ENCODE results near the gene CABP1. TPM values are rescaled to one million over a fixed set of nuclear protein-coding genes. Genes with fewer than 3 reads are reported as not detected.
"Not testable (repeated sequence)": the region's sequence is repeated elsewhere in the genome, so short reads cannot be mapped to it uniquely, and the experiment has no call there.

CABP1 gene
- polyA plus RNA-seq (ENCODE audit: insufficient read length): 2.5 TPM

DNA sequence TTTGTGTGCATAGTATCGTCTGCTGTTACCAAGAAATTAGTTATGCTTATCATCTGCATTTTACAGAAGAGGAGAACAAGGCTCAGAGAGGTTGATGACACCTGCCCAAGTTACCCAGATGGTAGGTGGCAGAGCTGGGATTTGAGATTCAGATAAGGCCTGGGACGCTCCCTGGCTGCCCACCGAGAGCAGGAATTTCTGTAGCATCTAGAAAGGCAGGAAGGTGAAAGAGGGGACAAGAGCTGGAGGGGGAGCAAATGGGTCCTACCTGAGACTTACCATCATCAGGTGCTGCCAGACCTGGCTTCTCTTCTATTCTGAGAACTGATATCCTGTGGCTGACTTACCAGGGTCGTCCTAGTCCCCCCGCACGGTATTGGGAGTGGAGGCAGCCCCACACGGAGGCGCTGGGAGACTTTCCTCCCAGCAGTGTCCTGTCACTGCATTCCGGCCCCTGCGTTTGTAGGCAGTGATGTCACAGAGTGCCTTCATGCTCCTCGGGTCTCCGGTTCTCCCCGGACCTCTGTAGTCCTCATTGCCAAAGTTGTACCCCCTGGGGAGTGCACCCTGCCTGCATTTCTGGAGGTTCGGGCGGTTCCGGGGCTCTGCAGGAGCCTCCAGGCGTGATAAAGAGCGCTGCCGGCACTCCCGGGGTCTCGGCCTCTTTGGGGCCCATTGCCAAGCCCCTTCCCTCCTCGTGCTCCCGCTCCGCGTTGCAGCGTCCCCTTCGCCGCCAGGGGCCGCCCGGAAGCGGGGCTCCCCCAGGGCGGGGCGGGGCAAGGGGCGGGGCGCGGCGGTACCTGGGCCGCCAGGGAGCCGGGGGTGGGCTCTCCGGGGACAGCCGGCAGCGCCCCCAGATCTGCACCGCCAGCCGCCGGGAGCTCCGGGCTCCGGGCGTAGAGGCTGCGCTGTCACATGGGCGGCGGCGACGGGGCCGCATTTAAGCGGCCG lies at the start of gene CABP1:
TSS of gene CABP1 (plus strand) at position 856 of the 951 bp plus-strand sequence. CDS start at position 916, 60 bp downstream.
- no peak for DNase-seq

- no peak for DNase-seq
Observed at GRCh38 chr12:120590741-120591407, 49.6 kb upstream of the CABP1 start.

GRCh38 chr12:120592121-120593049 lies 48.0 kb upstream of the CABP1 start:
- DNase-seq: no peak

- no peak for DNase-seq
Observed at GRCh38 chr12:120596901-120597300, 43.5 kb upstream of the CABP1 start.

DNA sequence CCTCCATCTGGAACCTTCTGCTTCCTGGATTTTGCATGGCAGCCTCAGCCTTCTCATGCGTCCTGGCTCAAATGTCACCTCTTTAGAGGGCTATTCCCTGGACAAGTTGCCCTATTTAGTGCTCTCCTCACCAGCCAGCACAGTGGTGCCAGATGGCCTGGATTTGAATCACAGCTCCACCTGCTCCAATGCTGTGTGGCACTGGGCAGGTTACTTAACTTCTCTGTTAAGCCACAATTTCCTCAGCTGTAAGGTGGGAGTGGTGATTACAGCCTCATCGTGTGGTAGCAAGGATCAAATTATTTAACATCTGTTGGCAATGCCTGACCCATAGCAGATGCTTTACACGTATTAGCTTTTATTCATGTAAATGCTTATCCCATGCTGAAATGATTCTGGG lies 42.6 kb upstream of the CABP1 start:
- DNase-seq: no peak

DNA sequence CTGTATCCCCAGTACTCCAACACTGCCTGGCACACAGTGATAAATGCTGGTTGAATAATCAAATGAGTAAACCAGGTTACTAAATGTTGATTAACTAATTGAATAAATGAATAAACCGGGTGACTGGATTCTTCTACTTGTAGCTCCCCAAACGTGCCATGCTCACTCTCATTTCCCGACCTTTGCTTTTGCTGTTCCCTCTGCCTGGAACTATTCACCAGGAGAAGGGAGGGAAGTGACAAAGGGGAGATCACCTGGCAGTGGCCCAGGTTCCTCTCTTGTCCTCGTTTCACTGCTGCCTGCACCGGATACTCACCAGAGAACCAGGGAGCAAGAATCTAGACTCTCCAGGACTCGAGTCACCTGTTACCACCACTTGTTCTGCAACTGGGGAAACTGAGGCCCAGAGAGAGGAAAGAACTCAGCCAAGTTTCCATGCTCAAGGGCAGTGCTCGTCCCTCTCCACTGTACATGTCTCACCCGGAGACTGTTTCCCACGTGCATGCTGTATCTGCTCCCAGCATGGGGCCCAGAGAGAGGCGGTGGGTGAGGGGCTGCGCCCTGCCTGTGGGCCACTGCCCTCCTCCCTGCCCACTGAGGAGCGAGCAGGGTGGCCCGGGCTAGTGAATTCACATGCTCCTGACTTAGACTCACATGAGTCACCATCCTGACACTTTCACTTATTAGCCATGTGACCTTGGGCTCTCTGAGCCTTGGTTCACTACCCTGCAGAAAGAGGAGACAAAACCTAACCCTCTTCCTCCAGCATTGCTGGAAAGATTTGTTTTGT lies 41.6 kb upstream of the CABP1 start:
- no peak for DNase-seq

DNA sequence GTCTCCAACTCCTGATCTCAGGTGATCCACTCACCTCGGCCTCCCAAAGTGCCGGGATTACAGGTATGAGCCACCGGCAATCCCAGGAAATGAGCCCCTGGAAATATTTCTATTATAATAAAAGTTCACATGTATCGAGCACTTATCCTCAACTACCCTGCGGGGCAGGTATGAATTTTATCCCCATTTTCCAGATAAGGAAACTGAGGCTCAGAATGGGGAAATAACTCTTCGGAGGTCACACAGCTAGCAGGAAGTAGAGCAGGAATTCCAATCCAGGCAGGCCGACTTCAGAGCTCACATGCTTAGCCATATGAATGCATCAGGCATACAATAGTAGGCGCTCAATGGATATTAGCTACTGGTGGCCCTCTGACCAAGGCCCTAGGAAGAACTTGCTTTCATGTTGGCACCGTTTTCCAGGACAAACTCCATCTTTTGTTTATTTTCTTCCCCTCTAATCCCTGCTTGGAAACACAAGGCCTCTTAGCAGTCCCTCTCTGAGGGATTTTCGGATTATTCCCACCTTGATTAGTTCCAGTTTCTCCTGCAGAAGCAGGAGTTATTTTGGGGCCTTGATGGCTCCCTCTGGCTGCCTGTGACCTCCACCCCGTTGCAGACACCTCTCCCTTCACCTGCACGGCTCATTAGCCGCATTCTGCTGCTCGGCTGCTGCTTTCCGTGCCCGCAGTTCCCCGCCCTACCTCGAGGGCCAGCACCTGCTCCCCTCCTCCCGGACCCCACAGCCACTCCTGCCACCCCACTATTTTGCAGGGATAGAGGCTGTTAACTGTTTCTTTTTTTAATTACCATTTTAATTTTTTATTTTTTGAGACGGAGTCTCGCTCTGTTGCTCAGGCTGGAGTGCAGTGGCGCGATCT lies 40.5 kb upstream of the CABP1 start:
- DNase-seq: no peak

- not testable (repeated sequence) for DNase-seq
Observed at GRCh38 chr12:120602416-120602815, 38.0 kb upstream of the CABP1 start.

DNA sequence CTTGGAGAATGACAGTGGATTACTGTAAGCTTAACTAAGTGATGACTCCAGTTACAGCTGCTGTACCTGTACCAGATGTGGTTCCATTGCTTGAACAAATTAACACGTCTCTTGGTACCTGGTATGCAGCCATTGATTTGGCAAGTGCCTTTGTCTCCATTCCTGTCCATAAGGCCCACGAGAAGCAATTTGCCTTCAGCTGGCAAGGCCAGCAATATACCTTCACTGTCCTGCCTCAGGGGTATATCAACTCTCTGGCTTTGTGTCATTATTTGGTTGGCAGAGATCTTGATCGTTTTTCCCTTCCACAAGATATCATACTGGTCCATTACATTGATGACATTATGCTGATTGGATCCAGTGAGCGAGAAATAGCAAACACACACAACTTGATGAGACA lies 29.9 kb upstream of the CABP1 start:
- no peak for DNase-seq

DNA sequence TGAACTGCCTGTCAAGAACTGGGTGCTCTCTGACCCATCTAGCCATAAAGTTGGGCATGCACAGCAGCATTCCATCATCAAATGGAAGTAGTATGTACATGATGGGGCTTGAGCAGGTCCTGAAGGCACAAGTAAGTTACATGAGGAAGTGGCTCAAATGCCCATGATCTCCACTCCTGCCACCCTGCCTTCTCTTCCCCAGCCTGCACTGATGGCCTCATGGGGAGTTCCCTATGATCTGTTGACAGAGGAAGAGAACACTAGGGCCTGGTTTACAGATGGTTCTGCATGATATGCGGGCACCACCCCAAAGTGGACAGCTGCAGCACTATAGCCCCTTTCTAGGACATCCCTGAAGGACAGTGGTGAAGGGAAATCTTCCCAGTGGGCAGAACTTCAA lies 28.9 kb upstream of the CABP1 start:
- not testable (repeated sequence) for DNase-seq

DNA sequence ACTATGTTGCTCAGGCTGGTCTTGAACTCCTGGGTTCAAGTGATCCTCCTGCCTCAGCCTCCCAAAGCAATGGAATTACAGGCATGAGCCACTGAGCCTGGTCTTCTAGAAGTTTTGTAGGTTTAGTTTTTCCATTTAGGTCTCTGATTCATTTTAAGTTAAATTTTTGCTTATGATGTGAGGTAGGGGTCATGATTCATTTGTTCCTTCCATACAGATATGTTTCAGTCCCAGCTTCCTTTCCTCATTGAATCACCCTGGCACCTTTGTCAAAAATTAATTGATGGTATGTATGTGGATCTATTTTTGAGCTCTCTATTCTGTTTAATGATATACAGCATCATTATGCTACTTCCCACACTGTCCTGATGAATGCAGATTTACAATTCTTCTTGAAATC lies 25.6 kb upstream of the CABP1 start:
- no peak for DNase-seq

- DNase-seq: not testable (repeated sequence)
Observed at GRCh38 chr12:120617193-120617592, 23.2 kb upstream of the CABP1 start.

GRCh38 chr12:120617767-120618166 lies 22.7 kb upstream of the CABP1 start:
- not testable (repeated sequence) for DNase-seq

DNA sequence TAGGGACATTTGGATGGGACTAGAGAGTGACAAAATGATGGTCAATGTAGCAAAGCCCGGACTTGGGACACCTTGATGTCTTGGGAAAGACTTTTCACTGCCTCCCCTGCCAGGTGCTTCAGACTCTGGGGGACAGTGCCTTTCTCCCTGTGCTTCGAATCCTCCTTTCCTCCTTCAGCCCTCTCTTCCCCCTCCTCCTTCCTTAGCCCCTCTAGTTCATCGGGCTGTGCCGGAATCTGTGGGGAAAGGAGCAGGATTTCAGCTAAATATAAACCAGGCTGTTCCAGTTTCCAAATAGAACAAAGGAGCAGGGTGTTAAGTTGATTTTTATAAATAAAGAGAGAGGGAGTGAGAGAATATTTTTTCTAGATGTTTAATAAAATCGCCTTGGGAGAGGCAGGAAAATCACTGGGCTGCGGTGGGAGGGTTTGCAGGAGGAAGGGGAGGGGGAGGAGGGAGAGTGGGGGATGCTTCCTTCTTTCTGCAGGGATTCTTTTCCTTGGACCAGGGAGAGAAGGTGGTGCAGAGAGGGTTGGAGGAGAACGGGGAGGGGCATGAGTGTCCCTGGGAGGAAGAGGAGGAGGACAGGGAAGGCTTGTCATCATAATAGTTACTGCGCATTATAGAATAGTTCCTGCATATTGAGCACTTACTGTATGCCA lies 21.3 kb upstream of the CABP1 start:
- no peak for DNase-seq

DNA sequence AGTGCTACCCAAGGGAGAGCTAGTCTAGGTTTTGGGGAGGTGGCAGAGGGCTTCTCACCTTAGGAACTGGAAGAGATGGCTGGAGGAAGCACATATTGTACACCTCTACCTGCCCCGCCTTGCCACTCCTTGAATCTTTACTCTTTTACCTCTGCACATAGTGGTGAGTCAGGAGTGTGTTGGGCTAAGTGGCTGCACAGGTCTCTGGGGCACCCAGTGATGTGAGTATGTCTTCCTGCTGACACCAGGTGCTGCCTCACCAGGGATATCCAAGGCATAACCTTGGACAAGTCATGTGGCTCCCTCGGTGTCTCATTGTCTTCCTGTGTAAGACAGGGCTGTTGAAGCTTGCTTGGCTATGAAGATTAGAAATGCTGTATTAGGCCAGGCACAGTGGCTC lies 19.8 kb upstream of the CABP1 start:
- no peak for DNase-seq

- DNase-seq: no peak
Observed at GRCh38 chr12:120625557-120626419, 14.6 kb upstream of the CABP1 start.

GRCh38 chr12:120628919-120629318 lies 11.5 kb upstream of the CABP1 start:
- no peak for DNase-seq

DNA sequence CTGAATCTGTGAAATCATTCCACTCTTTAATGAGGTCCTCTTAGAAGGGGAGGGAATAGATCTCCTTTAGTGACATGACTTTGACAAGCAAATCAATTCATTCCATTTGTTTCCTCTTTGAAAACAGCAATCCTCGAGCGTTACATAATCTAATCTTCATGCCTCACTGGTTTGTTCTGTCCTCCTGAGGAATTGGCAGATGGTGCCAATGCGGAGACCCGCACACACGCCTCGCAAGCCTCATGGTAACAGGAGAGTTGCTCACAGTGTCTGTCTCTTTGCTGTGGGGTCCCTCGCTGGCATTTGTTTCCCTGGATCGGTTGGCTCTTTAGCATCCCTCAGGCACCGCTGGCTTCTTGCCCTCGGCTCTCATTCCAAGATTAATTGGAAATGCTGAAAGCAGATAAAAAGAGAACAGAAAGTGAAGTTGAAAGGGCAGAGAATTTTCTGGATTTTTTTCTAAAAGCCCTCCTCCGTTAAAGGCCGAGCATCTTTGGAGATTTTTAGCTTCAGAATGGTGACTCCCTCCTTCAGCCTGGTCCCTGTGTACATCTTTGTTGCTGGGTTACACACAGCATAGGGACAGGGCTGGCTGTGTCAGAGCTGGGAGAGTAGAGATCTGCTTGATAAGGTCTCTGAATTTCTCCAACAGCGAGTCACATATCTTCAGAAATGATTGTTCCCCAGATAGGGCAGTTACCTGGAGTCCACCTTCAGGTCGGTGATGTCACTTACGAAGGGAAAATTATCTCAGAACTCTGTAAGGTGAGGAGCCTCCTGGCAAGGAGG lies 10.1 kb upstream of the CABP1 start:
- DNase-seq: no peak

Measured in hindlimb muscle (tissue), 1 donor.